Prostate gland (tissue), 2 donors: Measurements from ENCODE around the gene CELF4. TPM values are rescaled to one million over a fixed set of nuclear protein-coding genes. Genes with fewer than 3 reads are reported as not detected.

Source experiments
- DNase-seq: peaks from one replicate; pipeline ENCODE4 v3.0.0-alpha.2; 2019; ENCODE audit warnings: low spot score
- H3K27ac ChIP-seq, 2 donors: fragments of 200-600 bp; sonication (generic); 2 replicates each; pipeline ENCODE4 v1.5.1; 2017 to 2019
- H3K27me3 ChIP-seq: fragments of 200-600 bp; sonication (generic); replicated peaks from 2 replicates; pipeline ENCODE4 v1.5.1; 2019; ENCODE audit not compliant: insufficient read depth
- H3K36me3 ChIP-seq, 2 donors: fragments of 200-600 bp; sonication (generic); 1 replicate in 1 of 2; 2 replicates in 1 of 2; pipeline versions ENCODE4 v1.5.1 to v1.8.1; 2017 to 2019
- H3K4me1 ChIP-seq: fragments of 200-600 bp; sonication (generic); replicated peaks from 2 replicates; pipeline ENCODE4 v1.5.1; 2019
- H3K4me3 ChIP-seq, 2 donors: fragments of 200-600 bp; sonication (generic); 2 replicates each; pipeline ENCODE4 v1.5.1; 2017 to 2019
- H3K9me3 ChIP-seq: fragments of 200-600 bp; sonication (generic); 2 replicates; pipeline ENCODE4 v1.5.1; 2017
- POLR2A ChIP-seq: fragments of 450-650 bp; IDR thresholded peaks from one replicate; pipeline ENCODE4 v1.6.1; 2016; ENCODE audit warnings: antibody characterized with exemption, mild to moderate bottlenecking
- POLR2AphosphoS5 ChIP-seq: sonication (generic); formaldehyde crosslinking; IDR thresholded peaks from one replicate; pipeline ENCODE4 v1.6.1; 2017; ENCODE audit warnings: antibody characterized with exemption
- WGBS: methylation state at CpG from one replicate; pipeline ENCODE4 v1.1.5; 2018; 5-methylcytosine and 5-hydroxymethylcytosine counted together
- intact Hi-C: fragments of 100-400 bp; cut with DNase I; formaldehyde crosslinking; loops from one replicate; pipeline ENCODE4 v1.14.2; 2022
- total RNA-seq, 2 donors: library from RNA; depleted of rRNA; stranded (reverse); fragments of >200 nt; gene quantifications; one replicate each; pipeline ENCODE4 v1.1.0, GENCODE V29; 2016
- TF ChIP-seq, protein P1 (sequence below), 4 experiments: fragments of 200-600 bp in 2 of 4; fragments of 450-650 bp in 2 of 4; sonication (generic) in 2 of 4; IDR thresholded peaks; 1 replicate in 3 of 4; 2 replicates in 1 of 4; pipeline ENCODE4 v1.5.1; 2016 to 2019; ENCODE audit warnings: antibody characterized with exemption in 4 of 4, mild to moderate bottlenecking in 2 of 4, moderate library complexity in 2 of 4

The CELF4 gene
- total RNA-seq, 2 donors from 2014 or later = 7.8 to 8.5 TPM

DNA sequence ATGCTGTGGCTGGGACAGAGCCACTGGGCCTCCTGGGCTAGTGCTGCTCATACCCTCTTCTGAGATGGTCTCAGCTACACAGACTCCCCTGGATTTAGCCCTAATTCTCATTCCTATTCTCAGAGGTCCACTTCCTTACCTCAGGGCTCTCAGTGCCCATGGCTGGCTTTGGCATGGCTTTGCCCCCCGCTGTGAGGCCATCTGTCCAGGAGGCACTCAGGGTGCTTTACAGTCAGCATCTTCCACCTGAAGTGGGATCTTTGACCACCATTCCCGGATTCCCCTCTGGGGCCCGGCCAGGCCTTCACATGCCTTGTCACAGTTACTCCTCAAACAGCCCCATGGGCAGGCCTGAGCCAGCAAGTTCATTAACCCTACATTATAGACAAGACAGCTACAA is 161.8 kb downstream of the CELF4 start:
- H3K36me3 ChIP-seq = no peaks in the 10 kb centered on the region
- H3K27me3 ChIP-seq = no peaks in the 10 kb centered on the region
- H3K27ac ChIP-seq = no peak overlapping the region
- 93% methylated on average over 3 of the region's 3 CpGs for WGBS
- H3K4me1 ChIP-seq = no peaks in the 10 kb centered on the region
- no peak overlapping the region for H3K4me3 ChIP-seq
- TF ChIP-seq, protein P1, sequence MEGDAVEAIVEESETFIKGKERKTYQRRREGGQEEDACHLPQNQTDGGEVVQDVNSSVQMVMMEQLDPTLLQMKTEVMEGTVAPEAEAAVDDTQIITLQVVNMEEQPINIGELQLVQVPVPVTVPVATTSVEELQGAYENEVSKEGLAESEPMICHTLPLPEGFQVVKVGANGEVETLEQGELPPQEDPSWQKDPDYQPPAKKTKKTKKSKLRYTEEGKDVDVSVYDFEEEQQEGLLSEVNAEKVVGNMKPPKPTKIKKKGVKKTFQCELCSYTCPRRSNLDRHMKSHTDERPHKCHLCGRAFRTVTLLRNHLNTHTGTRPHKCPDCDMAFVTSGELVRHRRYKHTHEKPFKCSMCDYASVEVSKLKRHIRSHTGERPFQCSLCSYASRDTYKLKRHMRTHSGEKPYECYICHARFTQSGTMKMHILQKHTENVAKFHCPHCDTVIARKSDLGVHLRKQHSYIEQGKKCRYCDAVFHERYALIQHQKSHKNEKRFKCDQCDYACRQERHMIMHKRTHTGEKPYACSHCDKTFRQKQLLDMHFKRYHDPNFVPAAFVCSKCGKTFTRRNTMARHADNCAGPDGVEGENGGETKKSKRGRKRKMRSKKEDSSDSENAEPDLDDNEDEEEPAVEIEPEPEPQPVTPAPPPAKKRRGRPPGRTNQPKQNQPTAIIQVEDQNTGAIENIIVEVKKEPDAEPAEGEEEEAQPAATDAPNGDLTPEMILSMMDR (IDR thresholded peaks at IDR 0.05) = no peak
- TF ChIP-seq POLR2AphosphoS5 = no peak
- no peak for TF ChIP-seq POLR2A
- intact Hi-C loops = no loop called here
- no peaks in the 10 kb centered on the region for H3K9me3 ChIP-seq
- DNase-seq = no peak

DNA sequence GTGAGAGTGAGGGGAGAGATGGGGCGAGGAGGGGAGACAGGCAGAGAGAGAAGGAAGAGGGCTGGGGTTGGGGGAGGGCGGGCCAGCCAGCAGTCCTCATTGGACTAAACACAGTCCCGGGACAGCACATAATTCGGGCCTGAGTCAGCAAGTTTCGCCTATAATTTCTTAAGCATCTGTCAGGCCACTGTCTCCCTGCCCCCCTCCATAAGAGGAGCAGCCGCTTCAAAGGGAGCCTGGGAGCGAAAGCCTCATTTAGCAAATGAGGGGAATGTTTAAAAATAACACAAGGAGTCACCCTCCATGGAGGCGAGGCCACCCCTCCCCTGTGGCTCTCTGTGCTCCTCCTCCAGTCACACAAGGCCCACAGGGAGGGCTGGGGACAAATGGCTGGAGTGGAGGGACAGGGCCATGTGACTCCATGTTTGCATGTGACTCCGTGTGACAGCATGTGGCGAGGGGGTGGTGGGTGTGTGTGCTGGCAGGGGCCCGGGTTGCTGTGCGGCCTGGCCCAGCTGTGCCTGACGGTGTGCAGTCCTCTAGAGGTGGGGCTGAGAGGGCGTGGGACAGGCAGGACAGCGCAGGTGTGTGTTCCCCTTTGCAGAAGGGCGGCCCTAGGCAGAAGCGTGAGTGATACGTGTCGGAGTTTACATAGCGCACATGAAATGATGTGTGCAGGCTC is 162.4 kb downstream of the CELF4 start:
- Histone ChIP-seq H3K4me1 (no peaks in the 10 kb centered on the region), H3K27me3 (no peaks in the 10 kb centered on the region), H3K4me3 (no peak overlapping the region), H3K36me3 (no peaks in the 10 kb centered on the region), H3K9me3 (no peaks in the 10 kb centered on the region), H3K27ac (no peak overlapping the region)
- 62% methylated on average over 20 of the region's 20 CpGs for WGBS
- DNase-seq = no peak
- TF ChIP-seq, protein P1 (IDR thresholded peaks at IDR 0.05) = no peak
- TF ChIP-seq POLR2A (no peak), POLR2AphosphoS5 (no peak)
- intact Hi-C loops = no loop called here

GRCh38 chr18:37402735-37403099 is 162.9 kb downstream of the CELF4 start:
- H3K27me3 ChIP-seq = no peaks in the 10 kb centered on the region
- H3K9me3 ChIP-seq = no peaks in the 10 kb centered on the region
- no peak for DNase-seq
- no peak overlapping the region for H3K27ac ChIP-seq
- WGBS = 42% methylated on average over 1 of the region's 1 CpG
- no peak for TF ChIP-seq POLR2A
- TF ChIP-seq, protein P1 (IDR thresholded peaks at IDR 0.05) = no peak
- no peak for TF ChIP-seq POLR2AphosphoS5
- no peaks in the 10 kb centered on the region for H3K36me3 ChIP-seq
- H3K4me3 ChIP-seq = no peak overlapping the region
- H3K4me1 ChIP-seq = no peaks in the 10 kb centered on the region
- intact Hi-C loops = no loop called here

DNA sequence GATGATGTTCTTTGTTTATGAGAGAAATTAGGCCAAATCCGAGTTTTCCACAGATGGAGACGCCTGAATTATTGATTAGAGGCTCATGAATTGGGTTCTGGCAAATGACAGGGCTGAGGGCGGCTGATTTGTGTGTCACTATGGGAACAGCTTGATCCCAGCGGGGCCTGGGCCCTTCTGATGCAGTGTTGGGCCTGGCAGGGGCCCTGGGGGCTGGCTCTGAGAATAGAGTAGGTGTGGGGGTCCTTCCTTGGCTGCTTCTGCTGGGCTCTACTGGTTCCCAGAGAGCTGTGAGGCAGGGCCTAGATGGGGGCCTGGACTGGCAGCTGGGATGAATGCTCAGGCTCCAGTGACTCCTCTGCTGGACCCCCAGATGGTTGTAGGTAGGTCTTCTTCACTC is 164.8 kb downstream of the CELF4 start:
- intact Hi-C loops = no loop called here
- 94% methylated on average over 4 of the region's 4 CpGs for WGBS
- H3K4me1 ChIP-seq = no peaks in the 10 kb centered on the region
- TF ChIP-seq POLR2AphosphoS5 = no peak
- TF ChIP-seq, protein P1 (IDR thresholded peaks at IDR 0.05) = no peak
- no peak overlapping the region for H3K4me3 ChIP-seq
- no peaks in the 10 kb centered on the region for H3K9me3 ChIP-seq
- no peaks in the 10 kb centered on the region for H3K27me3 ChIP-seq
- no peaks in the 10 kb centered on the region for H3K36me3 ChIP-seq
- no peak overlapping the region for H3K27ac ChIP-seq
- DNase-seq = no peak

DNA sequence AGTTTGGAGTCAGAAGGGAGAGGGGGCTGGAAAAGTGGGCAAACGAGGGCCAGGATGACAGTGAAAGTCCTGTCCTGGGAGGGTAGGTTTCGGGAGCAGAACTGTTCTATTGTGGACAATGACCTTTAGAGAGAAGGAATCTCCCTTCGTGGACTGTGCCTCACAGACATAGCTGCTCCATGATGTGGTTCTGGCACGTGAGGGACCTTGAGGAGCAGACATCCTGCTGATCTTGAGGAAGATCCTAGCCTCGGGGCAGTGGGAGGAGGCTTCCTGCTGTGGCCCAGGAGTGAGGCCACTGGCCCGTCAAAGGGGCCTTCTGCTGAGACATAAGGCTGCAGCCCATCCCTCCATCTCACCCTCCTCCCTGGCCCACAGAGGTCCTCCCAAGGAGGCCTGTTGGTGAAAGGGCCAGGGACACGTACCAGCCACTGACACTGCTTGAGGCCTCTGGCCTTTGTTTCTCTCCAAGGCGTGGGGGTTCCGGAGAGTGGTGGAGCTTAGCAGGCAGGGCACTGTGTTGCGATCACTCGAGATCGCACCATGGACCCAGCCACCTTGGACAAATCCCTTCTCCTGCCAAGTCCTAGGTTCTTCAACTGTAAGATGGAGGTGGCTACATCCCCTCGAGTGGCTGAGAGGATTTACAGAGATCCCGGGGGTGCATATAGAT is 167.2 kb downstream of the CELF4 start:
- no peak for DNase-seq
- no peak overlapping the region for H3K4me3 ChIP-seq
- H3K9me3 ChIP-seq = no peaks in the 10 kb centered on the region
- no peaks in the 10 kb centered on the region for H3K4me1 ChIP-seq
- no peak overlapping the region for H3K27ac ChIP-seq
- intact Hi-C loops = no loop called here
- WGBS = 84% methylated on average over 13 of the region's 14 CpGs
- H3K36me3 ChIP-seq = no peaks in the 10 kb centered on the region
- TF ChIP-seq, protein P1 (IDR thresholded peaks at IDR 0.05) = no peak
- no peak for TF ChIP-seq POLR2AphosphoS5
- no peaks in the 10 kb centered on the region for H3K27me3 ChIP-seq
